ENCODE data around the gene USO1. TPM values are rescaled to one million over a fixed set of nuclear protein-coding genes. Genes with fewer than 3 reads are reported as not detected.

USO1 gene
- total and polyA plus RNA-seq, 9 of the 15 experiments (the other 6 are each of a cell fraction or from before 2014, with no cell fraction given) = 19.3 to 97.8 (median 48.5) TPM

GRCh38 chr4:75724867-75725724, 719 bp downstream of the USO1 start (continued):
- TF ChIP-seq ZNF407 (IDR thresholded peaks at IDR 0.05; ENCODE audit: low read depth) = no peak
- peak; percentile 21; the same call in 1 of the 2 replicates for TF ChIP-seq TARDBP (IDR thresholded peaks at IDR 0.05)
- TF ChIP-seq, protein P1, sequence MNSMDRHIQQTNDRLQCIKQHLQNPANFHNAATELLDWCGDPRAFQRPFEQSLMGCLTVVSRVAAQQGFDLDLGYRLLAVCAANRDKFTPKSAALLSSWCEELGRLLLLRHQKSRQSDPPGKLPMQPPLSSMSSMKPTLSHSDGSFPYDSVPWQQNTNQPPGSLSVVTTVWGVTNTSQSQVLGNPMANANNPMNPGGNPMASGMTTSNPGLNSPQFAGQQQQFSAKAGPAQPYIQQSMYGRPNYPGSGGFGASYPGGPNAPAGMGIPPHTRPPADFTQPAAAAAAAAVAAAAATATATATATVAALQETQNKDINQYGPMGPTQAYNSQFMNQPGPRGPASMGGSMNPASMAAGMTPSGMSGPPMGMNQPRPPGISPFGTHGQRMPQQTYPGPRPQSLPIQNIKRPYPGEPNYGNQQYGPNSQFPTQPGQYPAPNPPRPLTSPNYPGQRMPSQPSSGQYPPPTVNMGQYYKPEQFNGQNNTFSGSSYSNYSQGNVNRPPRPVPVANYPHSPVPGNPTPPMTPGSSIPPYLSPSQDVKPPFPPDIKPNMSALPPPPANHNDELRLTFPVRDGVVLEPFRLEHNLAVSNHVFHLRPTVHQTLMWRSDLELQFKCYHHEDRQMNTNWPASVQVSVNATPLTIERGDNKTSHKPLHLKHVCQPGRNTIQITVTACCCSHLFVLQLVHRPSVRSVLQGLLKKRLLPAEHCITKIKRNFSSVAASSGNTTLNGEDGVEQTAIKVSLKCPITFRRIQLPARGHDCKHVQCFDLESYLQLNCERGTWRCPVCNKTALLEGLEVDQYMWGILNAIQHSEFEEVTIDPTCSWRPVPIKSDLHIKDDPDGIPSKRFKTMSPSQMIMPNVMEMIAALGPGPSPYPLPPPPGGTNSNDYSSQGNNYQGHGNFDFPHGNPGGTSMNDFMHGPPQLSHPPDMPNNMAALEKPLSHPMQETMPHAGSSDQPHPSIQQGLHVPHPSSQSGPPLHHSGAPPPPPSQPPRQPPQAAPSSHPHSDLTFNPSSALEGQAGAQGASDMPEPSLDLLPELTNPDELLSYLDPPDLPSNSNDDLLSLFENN (IDR thresholded peaks at IDR 0.05; ENCODE audit: low read depth in 2 of 2, low read length in 2 of 2) = no peak
- TF ChIP-seq NFRKB (IDR thresholded peaks at IDR 0.05; ENCODE audit: low read depth) = no peak; the same call in 1 of the 2 replicates
- no peak for TF ChIP-seq HIVEP1 (CRISPR knock-in tag; IDR thresholded peaks at IDR 0.05)
- no peak for TF ChIP-seq SRSF3 (IDR thresholded peaks at IDR 0.05; ENCODE audit: insufficient read depth, low read length)
- TF ChIP-seq SP1 (CRISPR knock-in tag; IDR thresholded peaks at IDR 0.05) = peak; percentile 42; the same call in 1 of the 2 replicates
- TF ChIP-seq, protein P2, sequence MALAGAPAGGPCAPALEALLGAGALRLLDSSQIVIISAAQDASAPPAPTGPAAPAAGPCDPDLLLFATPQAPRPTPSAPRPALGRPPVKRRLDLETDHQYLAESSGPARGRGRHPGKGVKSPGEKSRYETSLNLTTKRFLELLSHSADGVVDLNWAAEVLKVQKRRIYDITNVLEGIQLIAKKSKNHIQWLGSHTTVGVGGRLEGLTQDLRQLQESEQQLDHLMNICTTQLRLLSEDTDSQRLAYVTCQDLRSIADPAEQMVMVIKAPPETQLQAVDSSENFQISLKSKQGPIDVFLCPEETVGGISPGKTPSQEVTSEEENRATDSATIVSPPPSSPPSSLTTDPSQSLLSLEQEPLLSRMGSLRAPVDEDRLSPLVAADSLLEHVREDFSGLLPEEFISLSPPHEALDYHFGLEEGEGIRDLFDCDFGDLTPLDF (CRISPR knock-in tag; IDR thresholded peaks at IDR 0.05) = peak; percentile 80; the same call in 1 of the 2 replicates
- TF ChIP-seq POLR2B (IDR thresholded peaks at IDR 0.05; ENCODE audit: low read depth, partially characterized antibody) = no peak
- TF ChIP-seq, protein P3, sequence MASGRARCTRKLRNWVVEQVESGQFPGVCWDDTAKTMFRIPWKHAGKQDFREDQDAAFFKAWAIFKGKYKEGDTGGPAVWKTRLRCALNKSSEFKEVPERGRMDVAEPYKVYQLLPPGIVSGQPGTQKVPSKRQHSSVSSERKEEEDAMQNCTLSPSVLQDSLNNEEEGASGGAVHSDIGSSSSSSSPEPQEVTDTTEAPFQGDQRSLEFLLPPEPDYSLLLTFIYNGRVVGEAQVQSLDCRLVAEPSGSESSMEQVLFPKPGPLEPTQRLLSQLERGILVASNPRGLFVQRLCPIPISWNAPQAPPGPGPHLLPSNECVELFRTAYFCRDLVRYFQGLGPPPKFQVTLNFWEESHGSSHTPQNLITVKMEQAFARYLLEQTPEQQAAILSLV (tag; IDR thresholded peaks at IDR 0.05) = no peak
- TF ChIP-seq ZBTB7A (IDR thresholded peaks at IDR 0.05; ENCODE audit: borderline replicate concordance, control insufficient read depth, low read depth, low read length) = peak; percentile 80; the same call in 1 of the 2 replicates
- TF ChIP-seq KDM4B (IDR thresholded peaks at IDR 0.05; ENCODE audit: borderline replicate concordance in 2 of 2, low read depth in 1 of 2) = no peak
